HG03159 (cell line): ENCODE results near the gene CDC42EP5.
"Not testable (repeated sequence)": the region's sequence is repeated elsewhere in the genome, so short reads cannot be mapped to it uniquely, and the experiment has no call there.

Experiments used
- ATAC-seq: cut with Tn5 transposase; IDR thresholded peaks from one replicate; pipeline ENCODE4 v1.9.1; 2021; ENCODE audit warnings: mild to moderate bottlenecking, moderate library complexity; ENCODE audit not compliant: unreplicated experiment

The CDC42EP5 gene

DNA sequence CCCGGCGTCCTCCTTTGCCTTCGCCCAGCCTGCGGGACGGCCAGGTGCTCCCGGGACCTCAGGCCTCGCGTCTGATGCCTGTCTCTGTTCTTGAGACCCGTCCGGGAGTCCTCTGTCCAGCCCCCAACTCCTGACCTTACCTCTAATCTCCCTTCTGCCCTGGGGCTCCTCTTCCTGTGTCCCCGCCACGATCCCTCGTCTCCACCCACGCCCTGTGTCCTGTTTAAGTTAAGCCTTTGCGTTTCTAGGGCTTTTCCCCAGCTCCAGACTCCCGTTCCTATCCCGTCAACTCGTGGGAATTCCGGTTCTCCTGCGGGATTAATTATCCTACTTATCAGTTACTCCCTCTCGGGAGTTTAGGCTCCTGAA, 23.4 kb downstream of the CDC42EP5 start:
- ATAC-seq: peak; percentile 7

GRCh38 chr19:54448774-54449700, 24.1 kb downstream of the CDC42EP5 start, which contains the start of gene LENG8:
Gene LENG8 (plus strand): TSS chr19:54449199. CDS start chr19:54451345, 2,146 bp downstream.
- ATAC-seq: peak; percentile 88

DNA sequence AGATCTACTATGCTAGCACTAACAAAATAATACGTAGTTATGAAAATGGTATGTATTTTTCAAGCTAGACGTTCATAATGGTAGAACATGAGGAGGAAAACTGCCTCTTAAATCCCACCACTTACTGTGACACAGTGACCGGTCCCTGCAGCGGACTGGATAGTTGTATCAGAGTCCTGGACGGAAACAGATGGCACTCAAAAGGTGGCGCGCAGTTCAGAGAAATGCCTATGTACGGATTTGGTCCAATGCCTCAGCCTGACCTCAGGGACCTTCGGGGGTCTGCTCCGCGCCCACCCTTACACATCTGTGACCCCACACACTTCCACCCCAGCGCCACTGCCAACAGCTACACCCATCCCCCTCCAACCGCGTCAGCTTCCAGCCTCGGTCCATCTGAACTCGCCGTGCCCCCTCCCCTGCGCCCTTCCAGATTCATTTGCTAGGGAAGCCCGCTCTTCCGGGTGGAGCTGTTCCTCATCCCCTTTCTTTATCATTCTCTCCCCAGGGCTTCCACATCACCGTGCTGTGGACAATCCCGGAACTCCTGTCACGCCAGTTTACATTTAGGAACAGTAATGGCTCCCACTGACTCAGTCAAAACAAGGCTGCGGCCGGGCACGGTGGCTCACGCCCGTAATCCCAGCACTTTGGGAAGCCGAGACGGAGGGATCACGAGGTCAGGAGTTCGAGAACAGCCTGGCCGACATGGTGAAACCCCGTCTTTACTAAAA, 24.9 kb downstream of the CDC42EP5 start:
- no peak for ATAC-seq

GRCh38 chr19:54446349-54446748, 26.7 kb downstream of the CDC42EP5 start:
- not testable (repeated sequence) for ATAC-seq

GRCh38 chr19:54444737-54445136, 28.4 kb downstream of the CDC42EP5 start:
- no peak for ATAC-seq

GRCh38 chr19:54440641-54441040, 32.5 kb downstream of the CDC42EP5 start:
- ATAC-seq: no peak

GRCh38 chr19:54439174-54439851, 33.8 kb downstream of the CDC42EP5 start:
- ATAC-seq: no peak

DNA sequence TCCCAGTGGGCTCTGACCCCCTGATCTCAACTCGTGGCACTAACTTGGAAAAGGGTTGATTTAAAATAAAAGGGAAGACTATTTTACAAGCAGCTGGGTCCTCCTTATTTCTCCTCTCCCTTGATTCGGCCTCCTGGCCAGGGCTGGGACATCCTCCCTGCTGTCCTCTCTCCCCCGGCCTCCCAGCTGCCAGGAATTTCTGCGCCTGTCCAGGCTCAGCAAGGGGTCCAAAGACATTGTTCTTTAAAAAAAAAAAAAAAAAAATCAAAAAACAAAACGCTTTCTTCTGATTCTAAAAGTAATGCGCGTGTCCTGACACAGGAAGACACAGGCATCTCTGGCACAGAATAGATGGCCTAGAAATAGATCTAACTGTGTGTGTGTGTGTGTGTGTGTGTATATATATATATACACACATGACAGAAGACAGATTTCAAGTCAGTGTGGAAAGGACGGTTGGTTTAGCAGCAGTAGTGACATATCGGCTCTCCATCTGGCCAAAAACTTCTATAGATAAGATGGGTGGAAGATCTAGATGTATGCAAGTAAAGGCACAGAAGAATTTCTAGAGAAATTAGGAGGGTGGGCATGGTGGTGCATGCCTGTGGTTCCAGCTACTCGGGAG, 36.4 kb downstream of the CDC42EP5 start:
- no peak for ATAC-seq

GRCh38 chr19:54436031-54436523, 37.0 kb downstream of the CDC42EP5 start:
- no peak for ATAC-seq

- ATAC-seq: no peak
These were observed 37.5 kb downstream of the CDC42EP5 start for GRCh38 chr19:54435551-54436016.

GRCh38 chr19:54434873-54435214, 38.3 kb downstream of the CDC42EP5 start:
- no peak for ATAC-seq

DNA sequence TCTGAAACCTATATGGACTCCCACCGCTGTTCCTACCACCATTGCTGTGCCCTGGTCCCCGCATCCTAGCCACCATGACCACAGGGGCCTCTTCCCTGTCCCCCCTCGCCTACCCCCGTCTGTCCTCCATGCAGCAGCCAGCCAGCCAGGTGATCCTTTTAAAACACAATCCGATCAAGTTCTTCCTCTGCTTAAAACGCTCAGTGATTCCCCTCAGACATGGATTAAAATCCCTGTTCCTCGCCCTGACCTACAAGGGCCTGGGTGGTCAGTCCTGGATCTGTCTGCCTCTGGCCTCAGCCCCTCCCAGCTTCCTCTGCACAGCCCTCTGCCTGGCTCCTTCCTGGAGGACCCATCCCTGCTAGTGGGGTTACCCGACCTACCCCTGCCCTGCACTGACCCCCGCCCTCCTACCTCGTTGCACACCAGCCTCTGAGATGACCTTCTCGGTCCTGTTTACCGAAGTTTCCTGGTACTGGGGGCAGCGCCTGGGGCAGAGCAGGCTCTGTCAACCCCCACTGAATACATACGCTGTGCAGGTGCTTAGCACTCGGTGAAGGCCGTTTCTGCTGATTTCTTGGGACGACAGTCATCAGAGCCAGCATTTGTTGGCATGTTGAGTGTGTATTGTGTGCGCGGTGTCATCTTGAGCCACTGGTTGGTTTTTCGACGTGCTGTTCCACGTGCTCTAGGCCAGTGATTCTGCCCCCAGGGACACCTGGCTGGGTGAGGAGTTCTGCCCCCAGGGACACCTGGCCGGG, 38.8 kb downstream of the CDC42EP5 start:
- ATAC-seq: no peak

GRCh38 chr19:54433697-54434096, 39.4 kb downstream of the CDC42EP5 start:
- ATAC-seq: no peak

DNA sequence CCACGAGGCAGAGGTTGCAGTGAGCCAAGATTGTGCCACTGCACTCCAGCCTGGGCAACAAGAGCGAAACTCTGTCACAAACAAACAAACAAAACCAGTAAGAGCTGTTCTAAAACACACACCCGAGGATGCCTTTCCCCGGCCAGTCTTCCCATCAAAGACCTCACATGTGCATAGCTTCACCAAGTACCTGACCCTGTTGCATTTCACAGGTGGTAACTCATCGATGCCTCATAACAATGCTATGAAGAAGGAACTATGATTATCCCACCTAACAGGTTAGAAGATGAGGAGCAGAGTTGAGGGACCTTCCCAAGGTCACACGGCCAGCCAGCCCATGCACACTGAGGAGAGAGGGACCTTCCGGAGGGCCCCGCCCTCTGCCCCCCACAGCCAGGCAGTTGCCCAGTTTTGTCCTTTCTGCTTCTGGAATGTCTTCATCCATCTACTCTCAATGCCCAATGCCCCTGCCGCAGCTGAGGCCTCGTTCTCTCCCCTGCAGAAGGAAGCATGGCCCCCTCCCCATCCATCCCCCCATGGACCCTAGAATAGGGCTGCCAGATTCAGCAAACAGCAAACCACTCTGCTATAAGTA, 40.9 kb downstream of the CDC42EP5 start:
- ATAC-seq: no peak

- ATAC-seq: no peak
These were observed 41.7 kb downstream of the CDC42EP5 start for GRCh38 chr19:54431255-54431838.

- ATAC-seq: no peak
These were observed 42.5 kb downstream of the CDC42EP5 start for GRCh38 chr19:54430306-54431254.

DNA sequence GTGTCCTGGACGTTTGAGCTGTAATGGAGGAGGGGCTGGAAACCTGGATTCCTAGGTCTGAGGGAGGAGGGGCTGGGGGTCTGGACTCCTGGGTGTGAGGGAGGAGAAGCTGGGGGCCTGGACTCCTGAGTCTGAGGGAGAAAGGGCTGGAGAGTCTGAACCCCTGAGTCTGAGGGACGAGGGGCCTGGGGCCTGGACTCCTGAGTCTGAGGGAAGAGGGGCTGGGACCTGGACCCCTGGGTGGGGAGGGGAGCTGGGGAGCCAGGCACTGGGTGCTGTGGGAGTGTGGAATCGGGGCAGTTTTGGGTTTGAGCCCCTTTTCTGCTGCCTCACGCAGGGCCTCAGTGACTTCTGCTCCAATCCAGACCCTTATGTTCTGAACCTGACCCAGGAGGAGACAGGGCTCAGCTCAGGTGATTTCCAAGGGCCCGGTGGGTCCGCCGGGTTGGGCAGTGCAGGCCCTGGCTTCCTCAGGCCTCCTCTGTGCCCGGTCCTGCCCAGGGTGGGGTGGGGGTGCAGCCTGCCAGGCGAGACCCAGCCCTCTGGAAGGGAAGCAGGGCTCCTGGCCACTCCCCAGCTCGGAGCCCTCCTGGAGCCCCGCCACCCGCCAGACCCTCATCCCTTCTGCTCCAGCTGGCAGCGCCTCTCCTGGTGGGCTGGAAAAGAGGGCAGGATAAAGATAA, 43.4 kb downstream of the CDC42EP5 start:
- no peak for ATAC-seq

GRCh38 chr19:54429176-54429495, 44.0 kb downstream of the CDC42EP5 start:
- ATAC-seq: no peak
